ENCODE results near the gene HOXC5. TPM values are rescaled to one million over a fixed set of nuclear protein-coding genes. Genes with fewer than 3 reads are reported as not detected.

HOXC5 gene
- total RNA-seq, result 1.8 and 2.1 TPM in 2 replicates

DNA sequence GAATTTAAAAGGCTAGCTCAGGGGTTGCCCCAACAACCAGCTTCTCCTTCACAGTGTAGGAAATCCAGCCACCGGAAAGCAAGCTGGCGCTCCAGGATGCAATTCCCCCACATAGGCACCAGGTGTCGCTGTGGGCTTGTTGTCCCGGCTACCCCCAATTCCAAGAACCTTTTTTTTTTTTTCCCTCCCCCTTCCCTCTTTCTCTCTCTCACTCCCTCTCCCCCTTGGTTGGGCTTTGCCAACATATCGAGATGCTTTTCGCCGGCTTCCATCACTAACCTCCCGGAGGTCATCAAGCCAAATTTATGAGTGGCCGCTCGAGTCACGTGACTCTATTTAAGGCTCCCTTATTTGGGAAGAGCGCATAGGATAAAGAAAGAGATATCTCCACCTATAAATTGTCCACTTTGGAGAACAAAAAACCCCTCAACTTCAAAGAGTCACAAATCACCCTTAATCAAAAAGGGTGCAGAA, at the start of gene HOXC5:
TSS of gene HOXC5 (plus strand) at position 424 of the 474 bp plus-strand sequence. CDS start 73 bp downstream, outside the sequence.
- H2AFZ ChIP-seq (ENCODE audit: low read length), result peak within 1 kb of the TSS; percentile 32
- peaks cover 19% of the 10 kb centered on the region for H3K4me1 ChIP-seq (ENCODE audit: insufficient read depth, low read length)
- TF ChIP-seq, protein P1, sequence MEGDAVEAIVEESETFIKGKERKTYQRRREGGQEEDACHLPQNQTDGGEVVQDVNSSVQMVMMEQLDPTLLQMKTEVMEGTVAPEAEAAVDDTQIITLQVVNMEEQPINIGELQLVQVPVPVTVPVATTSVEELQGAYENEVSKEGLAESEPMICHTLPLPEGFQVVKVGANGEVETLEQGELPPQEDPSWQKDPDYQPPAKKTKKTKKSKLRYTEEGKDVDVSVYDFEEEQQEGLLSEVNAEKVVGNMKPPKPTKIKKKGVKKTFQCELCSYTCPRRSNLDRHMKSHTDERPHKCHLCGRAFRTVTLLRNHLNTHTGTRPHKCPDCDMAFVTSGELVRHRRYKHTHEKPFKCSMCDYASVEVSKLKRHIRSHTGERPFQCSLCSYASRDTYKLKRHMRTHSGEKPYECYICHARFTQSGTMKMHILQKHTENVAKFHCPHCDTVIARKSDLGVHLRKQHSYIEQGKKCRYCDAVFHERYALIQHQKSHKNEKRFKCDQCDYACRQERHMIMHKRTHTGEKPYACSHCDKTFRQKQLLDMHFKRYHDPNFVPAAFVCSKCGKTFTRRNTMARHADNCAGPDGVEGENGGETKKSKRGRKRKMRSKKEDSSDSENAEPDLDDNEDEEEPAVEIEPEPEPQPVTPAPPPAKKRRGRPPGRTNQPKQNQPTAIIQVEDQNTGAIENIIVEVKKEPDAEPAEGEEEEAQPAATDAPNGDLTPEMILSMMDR (IDR thresholded peaks at IDR 0.05; ENCODE audit: extremely low read depth, low read depth, low read length), result peak; percentile 98
- H3K4me2 ChIP-seq (ENCODE audit: insufficient read depth, low read length), result peak within 1 kb of the TSS; percentile 88
- H3K9me3 ChIP-seq (ENCODE audit: low read depth, low read length), result no peaks in the 10 kb centered on the region
- peak; percentile 98 for DNase-seq (ENCODE audit: insufficient read length, low spot score, missing footprints)
- H4K20me1 ChIP-seq (ENCODE audit: insufficient read depth, low read length), result peaks cover 35% of the 10 kb centered on the region
- peaks cover 41% of the 10 kb centered on the region for H3K79me2 ChIP-seq (ENCODE audit: insufficient read depth, low read length)
- H3K27me3 ChIP-seq (ENCODE audit: insufficient read depth, low read length), result no peaks in the 10 kb centered on the region
- peak within 1 kb of the TSS; percentile 74 for H3K4me3 ChIP-seq (ENCODE audit: insufficient read depth, low read length)
- peak within 1 kb of the TSS; percentile 49 for H3K27ac ChIP-seq (ENCODE audit: low read depth, low read length)
- H3K36me3 ChIP-seq (ENCODE audit: insufficient read depth, low read length), result peaks cover 10% of the 10 kb centered on the region

DNA sequence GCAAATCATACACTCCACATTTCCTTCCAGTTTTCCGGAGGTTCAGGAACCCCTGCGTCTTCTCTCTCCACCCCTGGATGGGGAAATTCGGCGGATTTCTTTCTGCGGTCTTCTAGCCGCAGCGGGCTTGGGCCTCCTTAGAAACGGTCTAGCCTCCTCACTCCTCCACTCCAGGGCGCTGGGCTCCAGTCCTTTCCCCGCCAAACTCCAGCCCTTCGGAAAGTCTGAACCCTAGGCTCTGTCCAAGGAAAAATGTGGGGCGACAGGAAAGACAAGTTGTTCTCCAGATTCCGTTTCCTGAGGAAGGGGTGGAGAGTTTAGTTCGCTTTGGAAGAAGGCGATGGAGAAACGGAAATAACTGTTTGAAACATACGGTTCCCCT, 49.3 kb upstream of the HOXC5 start:
- no peaks in the 10 kb centered on the region for H3K27me3 ChIP-seq (ENCODE audit: insufficient read depth, low read length)
- H4K20me1 ChIP-seq (ENCODE audit: insufficient read depth, low read length), result no peaks in the 10 kb centered on the region
- no peak overlapping the region for H3K4me2 ChIP-seq (ENCODE audit: insufficient read depth, low read length)
- no peak overlapping the region for H3K4me3 ChIP-seq (ENCODE audit: insufficient read depth, low read length)
- no peak for DNase-seq (ENCODE audit: insufficient read length, low spot score, missing footprints)
- H3K4me1 ChIP-seq (ENCODE audit: insufficient read depth, low read length), result peaks cover 24% of the 10 kb centered on the region
- H3K27ac ChIP-seq (ENCODE audit: low read depth, low read length), result no peak overlapping the region
- H3K79me2 ChIP-seq (ENCODE audit: insufficient read depth, low read length), result peaks cover 36% of the 10 kb centered on the region
- H3K36me3 ChIP-seq (ENCODE audit: insufficient read depth, low read length), result no peaks in the 10 kb centered on the region
- H3K9me3 ChIP-seq (ENCODE audit: low read depth, low read length), result no peaks in the 10 kb centered on the region
- no peak overlapping the region for H2AFZ ChIP-seq (ENCODE audit: low read length)
- TF ChIP-seq, protein P1 (IDR thresholded peaks at IDR 0.05; ENCODE audit: extremely low read depth, low read depth, low read length), result no peak

DNA sequence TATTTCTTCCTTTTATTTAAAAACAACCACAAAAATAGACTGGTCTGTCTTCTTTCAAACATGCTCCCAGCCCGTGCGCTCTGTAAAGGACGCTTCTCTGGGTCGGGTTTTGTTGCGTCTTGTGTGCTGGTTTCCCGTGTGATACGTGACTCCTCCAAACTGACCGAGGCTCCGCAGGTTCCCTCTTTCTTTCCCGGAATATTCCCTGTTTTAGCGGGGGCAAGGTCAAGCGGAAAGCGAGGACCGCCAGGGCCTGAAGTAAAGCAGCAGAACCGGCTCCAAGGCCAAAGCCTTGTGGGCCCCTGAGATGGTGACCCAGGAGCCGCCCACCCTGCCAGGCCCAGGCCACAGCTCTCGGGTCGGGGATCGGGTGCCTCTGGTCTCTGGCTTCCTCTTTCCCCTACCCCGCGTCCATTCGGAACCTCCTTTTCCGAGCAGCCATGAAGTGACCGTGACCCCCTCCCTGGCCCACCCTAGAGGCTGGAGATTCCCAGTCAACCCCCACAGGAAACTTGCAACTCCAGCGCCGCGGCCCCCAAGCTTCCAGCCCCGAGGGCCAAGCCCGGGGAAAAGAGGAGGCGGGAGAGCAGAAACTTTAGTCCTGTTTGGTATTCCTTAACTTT, 48.8 kb upstream of the HOXC5 start:
- H3K4me3 ChIP-seq (ENCODE audit: insufficient read depth, low read length), result peak overlapping the region; percentile 58
- H4K20me1 ChIP-seq (ENCODE audit: insufficient read depth, low read length), result no peaks in the 10 kb centered on the region
- no peak for DNase-seq (ENCODE audit: insufficient read length, low spot score, missing footprints)
- TF ChIP-seq, protein P1 (IDR thresholded peaks at IDR 0.05; ENCODE audit: extremely low read depth, low read depth, low read length), result no peak
- no peaks in the 10 kb centered on the region for H3K36me3 ChIP-seq (ENCODE audit: insufficient read depth, low read length)
- peaks cover 41% of the 10 kb centered on the region for H3K79me2 ChIP-seq (ENCODE audit: insufficient read depth, low read length)
- no peaks in the 10 kb centered on the region for H3K9me3 ChIP-seq (ENCODE audit: low read depth, low read length)
- peaks cover 29% of the 10 kb centered on the region for H3K4me1 ChIP-seq (ENCODE audit: insufficient read depth, low read length)
- H2AFZ ChIP-seq (ENCODE audit: low read length), result peak overlapping the region; percentile 57
- H3K4me2 ChIP-seq (ENCODE audit: insufficient read depth, low read length), result peak overlapping the region; percentile 68
- H3K27me3 ChIP-seq (ENCODE audit: insufficient read depth, low read length), result no peaks in the 10 kb centered on the region
- no peak overlapping the region for H3K27ac ChIP-seq (ENCODE audit: low read depth, low read length)

DNA sequence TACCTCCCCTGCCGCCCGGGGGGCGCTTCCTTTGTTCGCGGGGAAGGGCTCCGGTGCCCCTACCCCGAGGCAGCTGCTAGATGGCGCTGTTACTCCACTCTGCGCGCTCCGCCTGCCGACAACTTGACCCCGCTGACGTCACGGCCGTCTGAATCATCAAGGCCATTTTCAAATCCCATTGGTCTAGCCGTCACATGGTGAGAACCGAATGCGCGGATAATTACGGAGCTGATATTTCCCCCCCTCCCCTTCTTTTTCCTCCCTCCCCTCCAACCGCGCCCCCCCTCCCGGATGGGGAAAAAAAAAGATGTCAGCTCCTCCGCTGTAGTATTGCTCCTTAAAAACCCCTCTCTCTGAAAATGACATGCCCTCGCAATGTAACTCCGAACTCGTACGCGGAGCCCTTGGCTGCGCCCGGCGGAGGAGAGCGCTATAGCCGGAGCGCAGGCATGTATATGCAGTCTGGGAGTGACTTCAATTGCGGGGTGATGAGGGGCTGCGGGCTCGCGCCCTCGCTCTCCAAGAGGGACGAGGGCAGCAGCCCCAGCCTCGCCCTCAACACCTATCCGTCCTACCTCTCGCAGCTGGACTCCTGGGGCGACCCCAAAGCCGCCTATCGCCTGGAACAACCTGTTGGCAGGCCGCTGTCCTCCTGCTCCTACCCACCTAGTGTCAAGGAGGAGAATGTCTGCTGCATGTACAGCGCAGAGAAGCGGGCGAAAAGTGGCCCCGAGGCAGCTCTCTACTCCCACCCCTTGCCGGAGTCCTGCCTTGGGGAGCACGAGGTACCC, 47.8 kb upstream of the HOXC5 start, which contains the start of gene HOXC10:
TSS of gene HOXC10 (plus strand) at position 246 of the 791 bp plus-strand sequence. CDS start at position 360, 114 bp downstream.
- TF ChIP-seq, protein P1 (IDR thresholded peaks at IDR 0.05; ENCODE audit: extremely low read depth, low read depth, low read length), result peak; percentile 64
- Histone ChIP-seq H3K4me3 (ENCODE audit: insufficient read depth, low read length) (peak within 1 kb of the TSS; percentile 93), H3K79me2 (ENCODE audit: insufficient read depth, low read length) (peaks cover 52% of the 10 kb centered on the region), H3K27me3 (ENCODE audit: insufficient read depth, low read length) (no peaks in the 10 kb centered on the region), H4K20me1 (ENCODE audit: insufficient read depth, low read length) (no peaks in the 10 kb centered on the region), H2AFZ (ENCODE audit: low read length) (peak within 1 kb of the TSS; percentile 93), H3K27ac (ENCODE audit: low read depth, low read length) (peak within 1 kb of the TSS; percentile 91), H3K4me1 (ENCODE audit: insufficient read depth, low read length) (peaks cover 39% of the 10 kb centered on the region), H3K9me3 (ENCODE audit: low read depth, low read length) (no peaks in the 10 kb centered on the region), H3K36me3 (ENCODE audit: insufficient read depth, low read length) (no peaks in the 10 kb centered on the region), H3K4me2 (ENCODE audit: insufficient read depth, low read length) (peak within 1 kb of the TSS; percentile 99)
- peak; percentile 99 for DNase-seq (ENCODE audit: insufficient read length, low spot score, missing footprints)

Data from osteoblast (primary cell).